Caco-2 (cell line): ENCODE results near the gene HS3ST4. TPM values are rescaled to one million over a fixed set of nuclear protein-coding genes. Genes with fewer than 3 reads are reported as not detected.

Experiments
- BruUV-seq: library from RNA; stranded (reverse); fragments of 400-500 nt; replicated peaks from 2 replicates; lab custom pipeline; 2021; lab: Mats Ljungman, UMichigan
- CTCF ChIA-PET: fragments of 300-600 bp; sonication (Branson Sonifier 250); formaldehyde crosslinking; loops from one replicate; lab custom pipeline; 2022; ENCODE audit warnings: antibody characterized with exemption; lab: Charles Lee
- POLR2A ChIA-PET: fragments of 300-600 bp; sonication (Branson Sonifier 250); formaldehyde crosslinking; loops from one replicate; lab custom pipeline; 2022; ENCODE audit warnings: antibody characterized with exemption; lab: Charles Lee
- DNase-seq, 2 experiments: peaks; one replicate each; pipeline versions ENCODE4 v3.0.0 to v3.0.0-alpha.2; 2020 to 2022
- H3K27me3 ChIP-seq: replicated peaks from 2 replicates; pipeline ENCODE4 v1.6.0; 2011; ENCODE audit warnings: low read length; ENCODE audit not compliant: control insufficient read depth, insufficient read depth
- H3K36me3 ChIP-seq: 2 replicates; pipeline ENCODE4 v1.5.1; 2011; ENCODE audit warnings: low read length; ENCODE audit not compliant: control insufficient read depth, insufficient read depth
- H3K4me1 ChIP-seq: fragments of 250-450 bp; sonication (Bioruptor Pico); 2 replicates; pipeline ENCODE4 v1.5.1; 2020; ENCODE audit warnings: mild to moderate bottlenecking
- H3K4me3 ChIP-seq: 2 replicates; pipeline ENCODE4 v1.5.1; 2011; ENCODE audit warnings: low read depth, mild to moderate bottlenecking, control low read depth, low read length
- H3K9me3 ChIP-seq: fragments of 250-450 bp; sonication (Bioruptor Pico); 2 replicates; pipeline ENCODE4 v1.5.1; 2020; ENCODE audit warnings: mild to moderate bottlenecking, moderate library complexity
- H3K27ac Mint-ChIP-seq: one replicate; pipeline ENCODE4 v1.8.0; 2022; ENCODE audit warnings: mixed read lengths; ENCODE audit not compliant: unreplicated experiment
- H3K27me3 Mint-ChIP-seq: one replicate; pipeline ENCODE4 v1.8.0; 2022; ENCODE audit warnings: mixed read lengths; ENCODE audit not compliant: insufficient read depth, unreplicated experiment
- H3K36me3 Mint-ChIP-seq: one replicate; pipeline ENCODE4 v1.8.0; 2022; ENCODE audit warnings: mild to moderate bottlenecking, mixed read lengths; ENCODE audit not compliant: insufficient read depth, unreplicated experiment
- H3K4me1 Mint-ChIP-seq: one replicate; pipeline ENCODE4 v1.8.0; 2022; ENCODE audit warnings: low read depth, mixed read lengths; ENCODE audit not compliant: unreplicated experiment
- H3K4me3 Mint-ChIP-seq: one replicate; pipeline ENCODE4 v1.8.0; 2022; ENCODE audit warnings: mild to moderate bottlenecking, moderate library complexity, mixed read lengths; ENCODE audit not compliant: unreplicated experiment
- H3K9me3 Mint-ChIP-seq: one replicate; pipeline ENCODE4 v1.8.0; 2022; ENCODE audit warnings: mixed read lengths; ENCODE audit not compliant: unreplicated experiment
- intact Hi-C: fragments of 100-400 bp; cut with micrococcal nuclease; formaldehyde crosslinking; loops from one replicate; pipeline ENCODE4 v1.10.0; 2022; ENCODE audit not compliant: unreplicated experiment
- total RNA-seq: library from RNA; stranded (reverse); gene quantifications from 2 replicates; pipeline ENCODE4 v1.2.3, GENCODE V29; 2022
- TF ChIP-seq, protein P1 (sequence below), 2 experiments: fragments of 200-600 bp in 1 of 2; IDR thresholded peaks; 1 replicate in 1 of 2; 2 replicates in 1 of 2; pipeline versions ENCODE4 v1.5.1 to v1.8.0; 2011 to 2022; ENCODE audit warnings: antibody characterized with exemption in 1 of 2, control low read depth in 1 of 2, inconsistent platforms in 1 of 2, low read depth in 1 of 2, low read length in 1 of 2, mild to moderate bottlenecking in 1 of 2, moderate library complexity in 1 of 2; ENCODE audit not compliant: insufficient read depth in 1 of 2, severe bottlenecking in 1 of 2, unreplicated experiment in 1 of 2

The HS3ST4 gene
- total RNA-seq, 1 experiment from 2014 or later: 0.11 TPM

DNA sequence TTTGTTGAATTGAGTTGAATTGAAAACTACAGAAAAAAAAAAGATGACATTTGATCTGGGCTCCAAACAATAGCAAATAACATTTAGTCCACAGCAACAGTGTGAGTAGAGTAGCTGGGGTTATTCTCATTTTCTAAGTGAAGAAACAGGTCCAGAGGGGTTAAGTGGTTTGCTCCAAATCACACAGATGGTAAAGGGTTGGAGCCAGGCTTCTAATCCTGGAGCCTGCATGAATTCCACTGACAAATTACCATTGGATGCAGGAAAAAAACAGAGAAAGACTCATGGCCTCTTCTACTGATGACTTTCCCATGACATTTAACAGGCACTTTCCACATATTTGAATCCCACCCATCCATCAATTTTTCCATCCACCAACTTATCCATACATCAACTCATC, 182.4 kb downstream of the HS3ST4 start:
- TF ChIP-seq, protein P1, sequence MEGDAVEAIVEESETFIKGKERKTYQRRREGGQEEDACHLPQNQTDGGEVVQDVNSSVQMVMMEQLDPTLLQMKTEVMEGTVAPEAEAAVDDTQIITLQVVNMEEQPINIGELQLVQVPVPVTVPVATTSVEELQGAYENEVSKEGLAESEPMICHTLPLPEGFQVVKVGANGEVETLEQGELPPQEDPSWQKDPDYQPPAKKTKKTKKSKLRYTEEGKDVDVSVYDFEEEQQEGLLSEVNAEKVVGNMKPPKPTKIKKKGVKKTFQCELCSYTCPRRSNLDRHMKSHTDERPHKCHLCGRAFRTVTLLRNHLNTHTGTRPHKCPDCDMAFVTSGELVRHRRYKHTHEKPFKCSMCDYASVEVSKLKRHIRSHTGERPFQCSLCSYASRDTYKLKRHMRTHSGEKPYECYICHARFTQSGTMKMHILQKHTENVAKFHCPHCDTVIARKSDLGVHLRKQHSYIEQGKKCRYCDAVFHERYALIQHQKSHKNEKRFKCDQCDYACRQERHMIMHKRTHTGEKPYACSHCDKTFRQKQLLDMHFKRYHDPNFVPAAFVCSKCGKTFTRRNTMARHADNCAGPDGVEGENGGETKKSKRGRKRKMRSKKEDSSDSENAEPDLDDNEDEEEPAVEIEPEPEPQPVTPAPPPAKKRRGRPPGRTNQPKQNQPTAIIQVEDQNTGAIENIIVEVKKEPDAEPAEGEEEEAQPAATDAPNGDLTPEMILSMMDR (IDR thresholded peaks at IDR 0.05; ENCODE audit: insufficient read depth in 1 of 2, low read depth in 1 of 2, low read length in 1 of 2, severe bottlenecking in 1 of 2, unreplicated experiment in 1 of 2): no peak
- Histone ChIP-seq H3K4me3 (no peak overlapping the region), H3K4me1 (no peaks in the 10 kb centered on the region), H3K36me3 (no peaks in the 10 kb centered on the region), H3K9me3 (no peaks in the 10 kb centered on the region), H3K27me3 (no peaks in the 10 kb centered on the region)
- no peak for DNase-seq
- ChIA-PET POLR2A (no interaction called here), CTCF (no interaction called here)
- BruUV-seq: no TSS peak
- Mint-ChIP-seq H3K27ac (no peak overlapping the region), H3K36me3 (peaks cover 4% of the 10 kb centered on the region), H3K27me3 (peaks cover 4% of the 10 kb centered on the region), H3K4me3 (no peak overlapping the region), H3K9me3 (no peaks in the 10 kb centered on the region), H3K4me1 (no peaks in the 10 kb centered on the region)
- intact Hi-C loops: no loop called here

DNA sequence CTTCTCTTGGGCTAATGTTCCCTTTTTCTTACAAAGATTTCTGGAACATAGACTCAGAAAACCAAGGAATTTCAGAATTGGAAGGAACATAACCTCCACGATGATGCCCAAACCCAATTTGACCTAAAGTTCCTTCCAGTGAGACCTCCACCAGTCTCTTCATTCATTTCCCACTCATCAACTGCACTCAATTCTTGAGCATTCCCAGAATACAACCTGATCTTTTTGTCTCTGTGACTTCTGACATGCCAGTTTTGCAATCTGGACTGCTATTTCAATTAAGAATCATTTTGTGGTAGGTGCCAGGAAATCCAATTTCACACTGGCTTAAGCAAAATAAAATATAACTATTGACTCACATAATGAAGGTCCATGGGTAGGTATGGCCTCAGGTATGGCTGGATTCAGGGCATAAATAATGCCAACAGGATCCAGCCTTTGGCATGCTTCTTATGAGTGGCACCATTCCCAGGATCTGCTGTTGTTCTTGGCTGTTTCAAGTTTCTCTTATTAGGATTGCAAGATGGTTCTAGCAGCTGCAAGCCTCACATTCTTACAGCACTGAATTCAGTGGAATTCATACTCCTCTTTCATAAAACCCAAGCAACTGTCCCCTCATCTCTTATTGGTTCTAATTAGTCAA, 184.3 kb downstream of the HS3ST4 start:
- peaks cover 8% of the 10 kb centered on the region for H3K27me3 Mint-ChIP-seq
- H3K27ac Mint-ChIP-seq: no peak overlapping the region
- no peak overlapping the region for H3K4me3 Mint-ChIP-seq
- no peak overlapping the region for H3K4me3 ChIP-seq
- DNase-seq: no peak
- H3K9me3 Mint-ChIP-seq: no peaks in the 10 kb centered on the region
- H3K27me3 ChIP-seq: no peaks in the 10 kb centered on the region
- ChIA-PET CTCF (no interaction called here), POLR2A (no interaction called here)
- H3K36me3 Mint-ChIP-seq: peaks cover 4% of the 10 kb centered on the region
- TF ChIP-seq, protein P1 (IDR thresholded peaks at IDR 0.05; ENCODE audit: insufficient read depth in 1 of 2, low read depth in 1 of 2, low read length in 1 of 2, severe bottlenecking in 1 of 2, unreplicated experiment in 1 of 2): no peak
- H3K36me3 ChIP-seq: no peaks in the 10 kb centered on the region
- intact Hi-C loops: no loop called here
- H3K4me1 Mint-ChIP-seq: no peaks in the 10 kb centered on the region
- BruUV-seq: no TSS peak
- H3K9me3 ChIP-seq: no peaks in the 10 kb centered on the region
- H3K4me1 ChIP-seq: no peaks in the 10 kb centered on the region

DNA sequence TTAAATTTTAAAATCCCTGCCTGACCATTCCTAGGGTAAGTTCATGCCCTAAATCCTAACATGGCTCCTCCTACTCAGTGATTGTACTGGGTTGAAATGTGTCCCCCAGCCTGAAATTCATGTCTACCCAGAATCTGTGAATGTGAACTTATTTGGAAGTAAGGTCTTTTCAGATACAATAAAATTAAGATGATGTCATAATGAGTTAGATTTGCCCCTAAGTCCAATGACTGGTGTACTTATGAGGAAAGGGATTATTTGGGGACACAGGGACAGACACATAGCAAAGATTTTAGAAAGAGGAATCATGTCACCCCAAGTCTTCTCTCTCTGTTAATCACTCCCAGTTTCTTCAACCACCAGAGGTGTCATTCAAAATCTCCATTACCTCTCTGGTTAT, 185.3 kb downstream of the HS3ST4 start:
- peaks cover 8% of the 10 kb centered on the region for H3K27me3 Mint-ChIP-seq
- no peaks in the 10 kb centered on the region for H3K9me3 Mint-ChIP-seq
- BruUV-seq: no TSS peak
- no peaks in the 10 kb centered on the region for H3K27me3 ChIP-seq
- TF ChIP-seq, protein P1 (IDR thresholded peaks at IDR 0.05; ENCODE audit: insufficient read depth in 1 of 2, low read depth in 1 of 2, low read length in 1 of 2, severe bottlenecking in 1 of 2, unreplicated experiment in 1 of 2): no peak
- POLR2A ChIA-PET: no interaction called here
- H3K4me1 ChIP-seq: no peaks in the 10 kb centered on the region
- peaks cover 4% of the 10 kb centered on the region for H3K36me3 Mint-ChIP-seq
- H3K27ac Mint-ChIP-seq: no peak overlapping the region
- no peaks in the 10 kb centered on the region for H3K4me1 Mint-ChIP-seq
- intact Hi-C loops: no loop called here
- CTCF ChIA-PET: no interaction called here
- H3K36me3 ChIP-seq: no peaks in the 10 kb centered on the region
- DNase-seq: no peak
- H3K4me3 ChIP-seq: no peak overlapping the region
- H3K4me3 Mint-ChIP-seq: no peak overlapping the region
- H3K9me3 ChIP-seq: no peaks in the 10 kb centered on the region
